Measurements from ENCODE around the gene KDM1A.

Gene KDM1A

DNA sequence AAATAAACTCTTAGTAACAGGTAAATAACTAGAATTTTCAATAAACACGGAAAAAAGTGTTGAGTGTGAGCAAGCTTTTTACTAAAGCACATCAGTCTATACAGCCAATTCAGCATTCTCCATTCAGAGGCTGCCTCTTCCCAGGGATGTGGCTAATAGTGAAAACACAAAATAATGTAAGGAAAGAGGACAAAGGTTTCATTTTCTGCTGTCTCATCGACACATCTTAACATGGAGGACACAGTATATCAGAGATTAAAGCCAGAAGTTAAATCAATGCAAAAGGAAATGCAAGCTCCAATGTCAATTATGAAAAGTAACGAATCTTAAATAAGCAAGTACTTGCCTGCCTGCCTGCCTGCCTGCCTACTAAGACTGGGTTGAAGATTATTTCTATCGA is 106.2 kb downstream of the KDM1A start:
- H3K4me3 ChIP-seq (ENCODE audit: low read depth, low read length) = no peak overlapping the region
- TF ChIP-seq, protein P1, sequence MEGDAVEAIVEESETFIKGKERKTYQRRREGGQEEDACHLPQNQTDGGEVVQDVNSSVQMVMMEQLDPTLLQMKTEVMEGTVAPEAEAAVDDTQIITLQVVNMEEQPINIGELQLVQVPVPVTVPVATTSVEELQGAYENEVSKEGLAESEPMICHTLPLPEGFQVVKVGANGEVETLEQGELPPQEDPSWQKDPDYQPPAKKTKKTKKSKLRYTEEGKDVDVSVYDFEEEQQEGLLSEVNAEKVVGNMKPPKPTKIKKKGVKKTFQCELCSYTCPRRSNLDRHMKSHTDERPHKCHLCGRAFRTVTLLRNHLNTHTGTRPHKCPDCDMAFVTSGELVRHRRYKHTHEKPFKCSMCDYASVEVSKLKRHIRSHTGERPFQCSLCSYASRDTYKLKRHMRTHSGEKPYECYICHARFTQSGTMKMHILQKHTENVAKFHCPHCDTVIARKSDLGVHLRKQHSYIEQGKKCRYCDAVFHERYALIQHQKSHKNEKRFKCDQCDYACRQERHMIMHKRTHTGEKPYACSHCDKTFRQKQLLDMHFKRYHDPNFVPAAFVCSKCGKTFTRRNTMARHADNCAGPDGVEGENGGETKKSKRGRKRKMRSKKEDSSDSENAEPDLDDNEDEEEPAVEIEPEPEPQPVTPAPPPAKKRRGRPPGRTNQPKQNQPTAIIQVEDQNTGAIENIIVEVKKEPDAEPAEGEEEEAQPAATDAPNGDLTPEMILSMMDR (IDR thresholded peaks at IDR 0.05; ENCODE audit: low read depth, low read length, missing control alignments) = no peak
- no peak for DNase-seq (ENCODE audit: low read depth)

DNA sequence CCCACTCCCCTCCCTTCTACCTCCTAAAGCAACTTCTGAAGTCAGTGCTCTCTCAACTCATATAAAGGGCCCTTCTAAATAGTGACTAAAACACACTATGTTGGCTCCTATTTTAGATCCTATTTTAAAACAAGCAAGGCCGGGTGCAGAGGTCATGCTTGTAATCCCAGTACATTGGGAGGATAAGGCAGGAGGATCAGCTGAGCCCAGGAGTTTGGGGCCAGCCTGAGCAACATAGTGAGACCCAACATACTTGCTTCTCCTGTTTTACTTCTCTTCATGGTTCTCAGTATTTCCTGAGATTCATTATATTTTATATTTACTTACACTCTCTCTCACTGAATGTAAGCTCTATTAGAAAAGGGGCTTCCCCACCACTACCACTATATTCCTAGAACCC is 106.9 kb downstream of the KDM1A start:
- TF ChIP-seq, protein P1 (IDR thresholded peaks at IDR 0.05; ENCODE audit: low read depth, low read length, missing control alignments) = no peak
- no peak overlapping the region for H3K4me3 ChIP-seq (ENCODE audit: low read depth, low read length)
- DNase-seq (ENCODE audit: low read depth) = no peak

DNA sequence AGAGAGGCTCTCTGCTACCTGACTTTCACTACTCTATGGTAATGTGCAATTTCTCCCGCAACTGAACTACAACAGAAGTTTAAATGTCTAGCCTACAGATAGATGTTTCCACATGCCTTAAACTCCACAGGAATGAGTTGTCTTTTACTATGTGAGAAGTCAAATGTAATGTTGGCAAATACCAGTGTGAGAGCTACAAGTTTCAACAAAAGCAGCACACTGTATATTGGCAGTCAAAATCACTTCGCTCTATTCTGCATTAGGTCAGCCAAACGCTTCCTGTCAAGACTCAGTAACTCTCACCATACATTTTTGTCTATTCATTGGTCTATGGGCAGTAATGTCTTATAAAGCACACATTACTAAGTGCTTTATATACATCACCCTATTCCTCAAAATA is 107.5 kb downstream of the KDM1A start:
- no peak overlapping the region for H3K4me3 ChIP-seq (ENCODE audit: low read depth, low read length)
- TF ChIP-seq, protein P1 (IDR thresholded peaks at IDR 0.05; ENCODE audit: low read depth, low read length, missing control alignments) = no peak
- no peak for DNase-seq (ENCODE audit: low read depth)

DNA sequence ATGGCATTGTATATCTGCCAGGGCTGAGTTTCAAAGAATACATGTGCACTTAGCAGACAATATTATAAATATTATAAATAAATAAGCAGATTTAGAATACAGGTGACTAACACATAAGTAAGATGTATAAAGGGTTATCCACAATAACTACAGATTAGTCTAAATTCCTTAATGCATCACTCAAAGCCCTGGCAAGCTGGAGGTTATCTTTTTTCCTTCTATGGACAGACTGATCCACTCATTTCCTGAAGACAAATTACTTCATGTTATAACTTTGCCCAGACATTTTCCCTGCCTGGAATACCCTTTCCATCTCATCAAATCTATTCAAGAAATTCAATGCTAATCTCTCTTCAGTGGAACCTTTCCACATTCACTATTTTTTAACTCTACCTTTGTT is 110.6 kb downstream of the KDM1A start:
- no peak for DNase-seq (ENCODE audit: low read depth)
- TF ChIP-seq, protein P1 (IDR thresholded peaks at IDR 0.05; ENCODE audit: low read depth, low read length, missing control alignments) = no peak
- no peak overlapping the region for H3K4me3 ChIP-seq (ENCODE audit: low read depth, low read length)

DNA sequence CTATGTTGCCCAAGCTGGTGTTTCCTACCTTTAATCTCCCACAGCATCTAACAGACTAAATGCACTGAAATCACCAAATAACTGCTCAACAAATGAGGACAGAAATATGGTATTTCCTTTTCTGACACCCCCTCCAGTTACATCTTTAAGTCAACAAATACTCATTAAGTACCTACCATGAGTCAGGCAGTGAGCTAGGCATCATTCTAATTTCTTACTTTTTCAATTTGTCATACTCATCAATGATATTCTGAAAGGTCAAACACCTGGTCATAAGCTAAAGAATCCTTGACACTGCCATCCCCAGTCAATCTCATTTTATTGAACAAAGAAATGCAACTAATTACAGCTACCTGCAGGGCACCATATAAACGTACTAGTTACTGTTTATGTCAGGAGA is 112.8 kb downstream of the KDM1A start:
- TF ChIP-seq, protein P1 (IDR thresholded peaks at IDR 0.05; ENCODE audit: low read depth, low read length, missing control alignments) = no peak
- no peak overlapping the region for H3K4me3 ChIP-seq (ENCODE audit: low read depth, low read length)
- no peak for DNase-seq (ENCODE audit: low read depth)

Data from GM12864 (cell line).